Smooth muscle cell (in vitro differentiated cells): ENCODE results near the gene SETD2. TPM values are rescaled to one million over a fixed set of nuclear protein-coding genes. Genes with fewer than 3 reads are reported as not detected.

Source experiments
- DNase-seq: peaks from one replicate; lab custom pipeline; 2025; ENCODE audit not compliant: unreplicated experiment; lab: John Stamatoyannopoulos, UW
- H2AFZ ChIP-seq: fragments of 200-600 bp; sonication (generic); 2 replicates; pipeline ENCODE4 v1.6.0; 2016; ENCODE audit warnings: antibody characterized with exemption, low read depth, mild to moderate bottlenecking
- H3F3A ChIP-seq: fragments of 200-600 bp; sonication (generic); 2 replicates; pipeline ENCODE4 v1.6.0; 2017; ENCODE audit warnings: antibody characterized with exemption, low read depth
- H3K27ac ChIP-seq: fragments of 200-600 bp; sonication (generic); 2 replicates; pipeline ENCODE4 v1.5.1; 2016; ENCODE audit warnings: low read depth, mild to moderate bottlenecking
- H3K27me3 ChIP-seq: fragments of 200-600 bp; sonication (generic); 2 replicates; pipeline ENCODE4 v1.6.1; 2016; ENCODE audit warnings: low read depth, mild to moderate bottlenecking
- H3K36me3 ChIP-seq: fragments of 200-600 bp; sonication (generic); 2 replicates; pipeline ENCODE4 v1.5.1; 2016; ENCODE audit warnings: low read depth
- H3K4me1 ChIP-seq: fragments of 200-600 bp; sonication (generic); 2 replicates; pipeline ENCODE4 v1.5.1; 2016; ENCODE audit warnings: low read depth
- H3K4me2 ChIP-seq: fragments of 200-600 bp; sonication (generic); 2 replicates; pipeline ENCODE4 v1.6.0; 2016; ENCODE audit warnings: mild to moderate bottlenecking
- H3K4me3 ChIP-seq: fragments of 200-600 bp; sonication (generic); 2 replicates; pipeline ENCODE4 v1.5.1; 2016; ENCODE audit warnings: mild to moderate bottlenecking
- H3K79me2 ChIP-seq: fragments of 200-600 bp; sonication (generic); 2 replicates; pipeline ENCODE4 v1.6.0; 2016; ENCODE audit warnings: low read depth, mild to moderate bottlenecking
- H3K9ac ChIP-seq: fragments of 200-600 bp; sonication (generic); 2 replicates; pipeline ENCODE4 v1.6.0; 2016; ENCODE audit warnings: low read depth
- H3K9me3 ChIP-seq: fragments of 200-600 bp; sonication (generic); replicated peaks from 2 replicates; pipeline ENCODE4 v1.5.1; 2016; ENCODE audit warnings: low read depth
- H4K20me1 ChIP-seq: fragments of 200-600 bp; sonication (generic); 2 replicates; pipeline ENCODE4 v1.6.0; 2016; ENCODE audit warnings: low read depth
- CTCF ChIP-seq: fragments of 200-600 bp; sonication (generic); IDR thresholded peaks from 2 replicates; pipeline ENCODE4 v1.5.1; 2017; ENCODE audit warnings: borderline replicate concordance, mild to moderate bottlenecking, antibody characterized with exemption; ENCODE audit not compliant: insufficient read depth, poor library complexity, severe bottlenecking
- WGBS: methylation state at CpG from one replicate; pipeline ENCODE4 v1.1.7; 2016; ENCODE audit warnings: low lambda C conversion rate; 5-methylcytosine and 5-hydroxymethylcytosine counted together
- polyA plus RNA-seq: library from polyadenylated mRNA; unstranded; fragments of >200 nt; fragmentation: Nextera tagmentation; extraction: Ambion mirVana; gene quantifications from 2 replicates; pipeline ENCODE4 v1.2.1, GENCODE V29; 2016
- total RNA-seq: library from RNA; depleted of rRNA; stranded (reverse); fragments of >200 nt; gene quantifications from 2 replicates; pipeline ENCODE4 v1.2.3, GENCODE V29; 2014

SETD2 gene
- total and polyA plus RNA-seq, 2 experiments from 2014 or later = 8.3 to 28.4 TPM

- Histone ChIP-seq H4K20me1 (no peaks in the 10 kb centered on the region), H3K4me2 (no peak overlapping the region), H3K9me3 (no peaks in the 10 kb centered on the region), H3K27ac (no peak overlapping the region), H3K9ac (no peak overlapping the region), H3K4me1 (no peaks in the 10 kb centered on the region), H3K4me3 (no peak overlapping the region), H3K79me2 (no peaks in the 10 kb centered on the region), H3K27me3 (no peaks in the 10 kb centered on the region), H3K36me3 (no peaks in the 10 kb centered on the region), H2AFZ (no peak overlapping the region), H3F3A (no peaks in the 10 kb centered on the region)
- 81% methylated on average over 2 of the region's 2 CpGs for WGBS
- DNase-seq = no peak
- TF ChIP-seq CTCF = no peak
Observed at GRCh38 chr3:46993292-46993691, 170.6 kb downstream of the SETD2 start.

GRCh38 chr3:46992231-46992630, 171.7 kb downstream of the SETD2 start:
- Histone ChIP-seq H4K20me1 (no peaks in the 10 kb centered on the region), H3K4me1 (peaks cover 1% of the 10 kb centered on the region), H3K36me3 (no peaks in the 10 kb centered on the region), H3K9ac (no peak overlapping the region), H3K27me3 (no peaks in the 10 kb centered on the region), H3K27ac (no peak overlapping the region), H3K4me2 (no peak overlapping the region), H2AFZ (no peak overlapping the region), H3K9me3 (no peaks in the 10 kb centered on the region), H3F3A (no peaks in the 10 kb centered on the region), H3K4me3 (no peak overlapping the region), H3K79me2 (no peaks in the 10 kb centered on the region)
- TF ChIP-seq CTCF = no peak
- DNase-seq = no peak
- 92% methylated on average over 9 of the region's 9 CpGs for WGBS

GRCh38 chr3:46991406-46992165, 172.3 kb downstream of the SETD2 start:
- Histone ChIP-seq H3K9me3 (no peaks in the 10 kb centered on the region), H3K4me3 (no peak overlapping the region), H4K20me1 (no peaks in the 10 kb centered on the region), H3K27ac (no peak overlapping the region), H3K4me1 (peaks cover 3% of the 10 kb centered on the region), H3K36me3 (no peaks in the 10 kb centered on the region), H3K4me2 (no peak overlapping the region), H3F3A (no peaks in the 10 kb centered on the region), H3K79me2 (no peaks in the 10 kb centered on the region), H3K9ac (no peak overlapping the region), H2AFZ (no peak overlapping the region), H3K27me3 (no peaks in the 10 kb centered on the region)
- no peak for DNase-seq
- no peak for TF ChIP-seq CTCF
- WGBS = 95% methylated on average over 16 of the region's 16 CpGs
